SU-DHL-6 (cell line): Measurements from ENCODE around the gene CD300E.
"Not testable (repeated sequence)": the region's sequence is repeated elsewhere in the genome, so short reads cannot be mapped to it uniquely, and the experiment has no call there.

ENCODE experiments used
- H2AFZ ChIP-seq: fragments of 200-600 bp; sonication (generic); 2 replicates; pipeline ENCODE4 v1.6.1; 2014; ENCODE audit warnings: low read depth, mild to moderate bottlenecking, moderate library complexity, mixed read lengths, antibody characterized with exemption, low read length; ENCODE audit not compliant: severe bottlenecking
- H3F3A ChIP-seq: fragments of 200-600 bp; shearing (Covaris generic); 2 replicates; pipeline ENCODE4 v1.6.0; 2016; ENCODE audit warnings: antibody characterized with exemption, mild to moderate bottlenecking; ENCODE audit not compliant: insufficient read depth
- H3K27ac ChIP-seq: fragments of 200-600 bp; sonication (generic); 2 replicates; pipeline ENCODE4 v1.5.1; 2016; ENCODE audit warnings: low read depth, mild to moderate bottlenecking, low read length, moderate library complexity, mixed read lengths
- H3K27me3 ChIP-seq: fragments of 200-600 bp; sonication (generic), shearing (Covaris generic); 2 replicates; pipeline ENCODE4 v1.6.0; 2014; ENCODE audit warnings: mild to moderate bottlenecking, low read length
- H3K36me3 ChIP-seq: fragments of 200-600 bp; sonication (generic); 2 replicates; pipeline ENCODE4 v1.6.1; 2014; ENCODE audit warnings: mild to moderate bottlenecking, low read length, mixed read lengths
- H3K4me2 ChIP-seq: fragments of 300-600, 200-600 bp; shearing (Covaris generic), sonication (generic); 2 replicates; pipeline ENCODE4 v1.6.0; 2014; ENCODE audit warnings: low read length, low read depth, mild to moderate bottlenecking; ENCODE audit not compliant: poor library complexity, severe bottlenecking
- H3K4me3 ChIP-seq: fragments of 200-600 bp; sonication (generic); 2 replicates; pipeline ENCODE4 v1.5.1; 2014; ENCODE audit warnings: antibody characterized with exemption, low read length, mild to moderate bottlenecking, mixed read lengths; ENCODE audit not compliant: insufficient read depth, poor library complexity, severe bottlenecking
- H3K79me2 ChIP-seq: fragments of 200-600 bp; sonication (generic); 2 replicates; pipeline ENCODE4 v1.6.1; 2014; ENCODE audit warnings: mild to moderate bottlenecking, low read length, moderate library complexity; ENCODE audit not compliant: insufficient read depth
- H3K9ac ChIP-seq: fragments of 200-600 bp; sonication (generic); 2 replicates; pipeline ENCODE4 v1.7.0; 2014; ENCODE audit warnings: mild to moderate bottlenecking, low read length
- H3K9me2 ChIP-seq: fragments of 200-600 bp; sonication (generic); replicated peaks from 2 replicates; pipeline ENCODE4 v1.6.1; 2014; ENCODE audit warnings: low read length; ENCODE audit not compliant: insufficient read depth
- H3K9me3 ChIP-seq: fragments of 200-600 bp; sonication (generic); 2 replicates; pipeline ENCODE4 v1.6.1; 2014; ENCODE audit warnings: low read length, mixed read lengths; ENCODE audit not compliant: insufficient read depth
- H4K20me1 ChIP-seq: fragments of 200-600 bp; sonication (generic); 2 replicates; pipeline ENCODE4 v1.6.1; 2014; ENCODE audit warnings: low read depth, mild to moderate bottlenecking, antibody characterized with exemption, low read length, moderate library complexity, mixed read lengths
- CTCF ChIP-seq: fragments of 200-600 bp; sonication (generic); IDR thresholded peaks from one replicate; pipeline ENCODE4 v1.5.1; 2017; ENCODE audit warnings: antibody characterized with exemption, mild to moderate bottlenecking, low read length, moderate library complexity; ENCODE audit not compliant: insufficient read depth, poor library complexity, severe bottlenecking
- EZH2phosphoT487 ChIP-seq: fragments of 200-600 bp; sonication (generic), shearing (Covaris generic); conservative IDR thresholded peaks from 2 replicates; pipeline ENCODE4 v1.6.1; 2018; ENCODE audit warnings: mild to moderate bottlenecking, antibody characterized with exemption, low read length, moderate library complexity, mixed read lengths

Gene CD300E

DNA sequence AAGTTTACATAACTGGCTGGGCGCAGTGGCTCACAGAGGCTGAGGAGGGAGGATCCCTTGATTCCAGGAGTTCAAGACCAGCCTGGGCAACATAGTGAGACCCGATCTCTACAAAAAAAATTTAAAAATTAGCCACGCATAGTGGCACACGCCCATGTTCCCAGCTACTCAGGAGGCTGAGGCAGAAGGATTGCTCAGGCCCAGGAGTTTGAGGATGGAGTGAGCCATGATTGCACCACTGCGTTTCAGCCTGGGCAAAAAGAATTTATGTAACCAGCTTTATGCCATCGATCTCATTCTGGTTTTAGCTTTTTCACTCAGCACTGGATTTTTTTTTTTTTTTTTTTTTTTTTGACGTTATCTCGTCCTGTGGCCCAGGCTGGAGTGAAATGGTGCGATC lies 9.1 kb upstream of the CD300E start:
- no peak for TF ChIP-seq CTCF
- TF ChIP-seq EZH2phosphoT487 = no peak
- no peak overlapping the region for H3K9ac ChIP-seq
- no peaks in the 10 kb centered on the region for H3K9me2 ChIP-seq
- no peaks in the 10 kb centered on the region for H4K20me1 ChIP-seq
- H3K4me2 ChIP-seq = no peak overlapping the region
- H3K4me3 ChIP-seq = no peak overlapping the region
- H3F3A ChIP-seq = no peaks in the 10 kb centered on the region
- H3K27me3 ChIP-seq = no peaks in the 10 kb centered on the region
- no peaks in the 10 kb centered on the region for H3K9me3 ChIP-seq
- H3K79me2 ChIP-seq = no peaks in the 10 kb centered on the region
- H2AFZ ChIP-seq = no peak overlapping the region
- H3K36me3 ChIP-seq = no peaks in the 10 kb centered on the region
- no peak overlapping the region for H3K27ac ChIP-seq

GRCh38 chr17:74631468-74632450 lies 8.2 kb upstream of the CD300E start:
- H3K9me3 ChIP-seq = no peaks in the 10 kb centered on the region
- no peak for TF ChIP-seq EZH2phosphoT487
- TF ChIP-seq CTCF = no peak
- no peaks in the 10 kb centered on the region for H3F3A ChIP-seq
- no peak overlapping the region for H3K4me2 ChIP-seq
- H3K27me3 ChIP-seq = no peaks in the 10 kb centered on the region
- no peak overlapping the region for H2AFZ ChIP-seq
- no peaks in the 10 kb centered on the region for H3K9me2 ChIP-seq
- H3K4me3 ChIP-seq = no peak overlapping the region
- no peaks in the 10 kb centered on the region for H4K20me1 ChIP-seq
- no peak overlapping the region for H3K27ac ChIP-seq
- no peak overlapping the region for H3K9ac ChIP-seq
- no peaks in the 10 kb centered on the region for H3K79me2 ChIP-seq
- no peaks in the 10 kb centered on the region for H3K36me3 ChIP-seq

- H3K4me2 ChIP-seq, H3K27ac ChIP-seq, H3K4me3 ChIP-seq, H3K9ac ChIP-seq, H3K9me3 ChIP-seq, H3K9me2 ChIP-seq, H2AFZ ChIP-seq, H3K27me3 ChIP-seq, H3K36me3 ChIP-seq, H4K20me1 ChIP-seq, H3F3A ChIP-seq, H3K79me2 ChIP-seq: not testable (repeated sequence)
These were observed 6.7 kb upstream of the CD300E start for GRCh38 chr17:74630251-74630650.

- no peaks in the 10 kb centered on the region for H3F3A ChIP-seq
- H4K20me1 ChIP-seq = no peaks in the 10 kb centered on the region
- no peak overlapping the region for H3K4me2 ChIP-seq
- no peaks in the 10 kb centered on the region for H3K36me3 ChIP-seq
- no peak overlapping the region for H3K27ac ChIP-seq
- no peaks in the 10 kb centered on the region for H3K9me3 ChIP-seq
- no peak for TF ChIP-seq CTCF
- no peak for TF ChIP-seq EZH2phosphoT487
- no peak overlapping the region for H3K9ac ChIP-seq
- H3K27me3 ChIP-seq = no peaks in the 10 kb centered on the region
- H3K9me2 ChIP-seq = no peaks in the 10 kb centered on the region
- no peak overlapping the region for H3K4me3 ChIP-seq
- no peak overlapping the region for H2AFZ ChIP-seq
- H3K79me2 ChIP-seq = no peaks in the 10 kb centered on the region
These were observed 2.1 kb upstream of the CD300E start for GRCh38 chr17:74625661-74626060.
